Neural progenitor cell (in vitro differentiated cells): ENCODE measurements around the gene STAMBP.

Experiments used
- EZH2 ChIP-seq: fragments of 200-600 bp; sonication (generic); IDR thresholded peaks from 2 replicates; pipeline ENCODE4 v1.6.1; 2017; ENCODE audit warnings: antibody characterized with exemption, mild to moderate bottlenecking, moderate library complexity
- EZH2phosphoT487 ChIP-seq: fragments of 200-600 bp; sonication (generic); IDR thresholded peaks from 2 replicates; pipeline ENCODE4 v1.6.1; 2017; ENCODE audit warnings: antibody characterized with exemption
- TF ChIP-seq, protein P1 (sequence below): fragments of 200-600 bp; sonication (generic); IDR thresholded peaks from 2 replicates; pipeline ENCODE4 v1.5.1; 2017; ENCODE audit warnings: antibody characterized with exemption, mild to moderate bottlenecking

DNA sequence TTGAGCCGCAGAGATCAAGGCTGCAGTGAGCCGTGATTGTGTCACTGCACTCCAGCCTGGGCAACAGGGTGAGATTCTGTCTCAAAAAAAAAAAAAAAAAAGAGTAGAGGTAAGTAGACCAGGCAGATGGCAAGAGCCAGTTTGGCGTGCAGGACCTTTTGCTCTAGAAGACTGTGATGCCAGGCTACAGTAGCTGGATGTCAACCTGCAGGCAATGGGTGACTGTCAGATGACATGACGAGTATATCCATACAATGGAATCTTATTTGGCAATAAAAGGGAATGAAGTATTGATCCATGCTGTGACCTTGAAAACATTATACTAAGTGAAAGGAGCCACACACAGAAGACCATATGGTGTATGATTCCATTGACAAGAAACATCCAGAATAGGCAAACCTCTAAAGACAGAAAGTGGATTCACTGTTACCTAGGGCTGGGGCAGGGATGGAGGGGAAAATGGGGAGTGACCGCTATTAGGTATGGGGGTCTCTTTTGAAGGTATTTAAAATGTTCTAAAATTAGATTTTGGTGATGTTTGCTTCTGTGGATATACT, 86.8 kb downstream of the STAMBP start:
- TF ChIP-seq EZH2 (no peak), EZH2phosphoT487 (no peak)
- TF ChIP-seq, protein P1, sequence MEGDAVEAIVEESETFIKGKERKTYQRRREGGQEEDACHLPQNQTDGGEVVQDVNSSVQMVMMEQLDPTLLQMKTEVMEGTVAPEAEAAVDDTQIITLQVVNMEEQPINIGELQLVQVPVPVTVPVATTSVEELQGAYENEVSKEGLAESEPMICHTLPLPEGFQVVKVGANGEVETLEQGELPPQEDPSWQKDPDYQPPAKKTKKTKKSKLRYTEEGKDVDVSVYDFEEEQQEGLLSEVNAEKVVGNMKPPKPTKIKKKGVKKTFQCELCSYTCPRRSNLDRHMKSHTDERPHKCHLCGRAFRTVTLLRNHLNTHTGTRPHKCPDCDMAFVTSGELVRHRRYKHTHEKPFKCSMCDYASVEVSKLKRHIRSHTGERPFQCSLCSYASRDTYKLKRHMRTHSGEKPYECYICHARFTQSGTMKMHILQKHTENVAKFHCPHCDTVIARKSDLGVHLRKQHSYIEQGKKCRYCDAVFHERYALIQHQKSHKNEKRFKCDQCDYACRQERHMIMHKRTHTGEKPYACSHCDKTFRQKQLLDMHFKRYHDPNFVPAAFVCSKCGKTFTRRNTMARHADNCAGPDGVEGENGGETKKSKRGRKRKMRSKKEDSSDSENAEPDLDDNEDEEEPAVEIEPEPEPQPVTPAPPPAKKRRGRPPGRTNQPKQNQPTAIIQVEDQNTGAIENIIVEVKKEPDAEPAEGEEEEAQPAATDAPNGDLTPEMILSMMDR = no peak
